SH-SY5Y (cell line): Measurements from ENCODE around the gene MAVS.

Experiments used
- GATA2 ChIP-seq: IDR thresholded peaks from 2 replicates; pipeline ENCODE4 v1.6.1; 2011; ENCODE audit warnings: mild to moderate bottlenecking, low read depth, low read length
- GATA3 ChIP-seq: IDR thresholded peaks from 2 replicates; pipeline ENCODE4 v1.6.1; 2011; ENCODE audit warnings: low read depth, mild to moderate bottlenecking, low read length, moderate library complexity

GRCh38 chr20:3923818-3924217 is 77.2 kb downstream of the MAVS start:
- no peak for TF ChIP-seq GATA2
- no peak for TF ChIP-seq GATA3
